GM20000 (cell line): Measurements from ENCODE around the gene FAM168A.

Experiments used
- DNase-seq: peaks from one replicate; pipeline ENCODE4 v3.0.0; 2012; ENCODE audit warnings: low spot score
- CTCF ChIP-seq: IDR thresholded peaks from 2 replicates; pipeline ENCODE4 v1.5.1; 2012; ENCODE audit warnings: mild to moderate bottlenecking, control low read depth; ENCODE audit errors: extremely low read depth, missing control alignments

Gene FAM168A

GRCh38 chr11:73387594-73388264, 210.2 kb downstream of the FAM168A start:
- DNase-seq: no peak
- no peak for TF ChIP-seq CTCF

GRCh38 chr11:73386546-73386945, 211.4 kb downstream of the FAM168A start:
- no peak for TF ChIP-seq CTCF
- no peak for DNase-seq

GRCh38 chr11:73386016-73386415, 211.9 kb downstream of the FAM168A start:
- peak; percentile 69 for DNase-seq
- no peak for TF ChIP-seq CTCF

GRCh38 chr11:73384872-73385689, 212.8 kb downstream of the FAM168A start:
- peak; percentile 81 for DNase-seq
- TF ChIP-seq CTCF: no peak

- no peak for DNase-seq
- no peak for TF ChIP-seq CTCF
Observed at GRCh38 chr11:73384531-73384871, 213.4 kb downstream of the FAM168A start.

- no peak for TF ChIP-seq CTCF
- DNase-seq: no peak
Observed at GRCh38 chr11:73384125-73384441, 213.8 kb downstream of the FAM168A start.

GRCh38 chr11:73383249-73384124, 214.4 kb downstream of the FAM168A start:
- no peak for TF ChIP-seq CTCF
- no peak for DNase-seq
